Central memory CD4-positive, alpha-beta T cell (primary cell): ENCODE results near the gene PGA4.
"Not testable (repeated sequence)": the region's sequence is repeated elsewhere in the genome, so short reads cannot be mapped to it uniquely, and the experiment has no call there.

Experiments
- DNase-seq: peaks from one replicate; pipeline ENCODE4 v3.0.0; 2022

Gene PGA4

GRCh38 chr11:61204502-61205059 is 17.6 kb upstream of the PGA4 start:
- DNase-seq = not testable (repeated sequence)

- not testable (repeated sequence) for DNase-seq
Observed at GRCh38 chr11:61207636-61208310, 14.4 kb upstream of the PGA4 start.

GRCh38 chr11:61210629-61211028 is 11.5 kb upstream of the PGA4 start:
- DNase-seq = not testable (repeated sequence)

GRCh38 chr11:61211327-61211952 is 10.7 kb upstream of the PGA4 start:
- DNase-seq = not testable (repeated sequence)

- DNase-seq = not testable (repeated sequence)
Observed at GRCh38 chr11:61212202-61212601, 9.9 kb upstream of the PGA4 start.

- DNase-seq = not testable (repeated sequence)
Observed at GRCh38 chr11:61213711-61214324, 8.3 kb upstream of the PGA4 start.

- DNase-seq = not testable (repeated sequence)
Observed at GRCh38 chr11:61218306-61218705, 3.8 kb upstream of the PGA4 start.

GRCh38 chr11:61219016-61219415 is 3.1 kb upstream of the PGA4 start:
- not testable (repeated sequence) for DNase-seq

- DNase-seq = not testable (repeated sequence)
Observed at GRCh38 chr11:61222692-61223091, 545 bp downstream of the PGA4 start.

GRCh38 chr11:61226457-61227137 is 4.5 kb downstream of the PGA4 start:
- not testable (repeated sequence) for DNase-seq

- not testable (repeated sequence) for DNase-seq
Observed at GRCh38 chr11:61229458-61229857, 7.3 kb downstream of the PGA4 start.

GRCh38 chr11:61231033-61231432 is 8.9 kb downstream of the PGA4 start:
- DNase-seq = not testable (repeated sequence)

- DNase-seq = not testable (repeated sequence)
Observed at GRCh38 chr11:61231585-61231984, 9.4 kb downstream of the PGA4 start.

GRCh38 chr11:61232548-61233145 is 10.5 kb downstream of the PGA4 start:
- not testable (repeated sequence) for DNase-seq

- DNase-seq = not testable (repeated sequence)
Observed at GRCh38 chr11:61237130-61237529, 15.0 kb downstream of the PGA4 start.

- not testable (repeated sequence) for DNase-seq
Observed at GRCh38 chr11:61240288-61240687, 18.1 kb downstream of the PGA4 start.

GRCh38 chr11:61240875-61241274 is 18.7 kb downstream of the PGA4 start, which contains the start of gene PGA5:
Gene PGA5 (plus strand): TSS chr11:61241175. CDS start chr11:61241227, 52 bp downstream.
- DNase-seq = not testable (repeated sequence)

GRCh38 chr11:61241526-61241925 is 19.4 kb downstream of the PGA4 start:
- DNase-seq = not testable (repeated sequence)

GRCh38 chr11:61245284-61245964 is 23.3 kb downstream of the PGA4 start:
- not testable (repeated sequence) for DNase-seq

GRCh38 chr11:61248071-61248470 is 25.9 kb downstream of the PGA4 start:
- not testable (repeated sequence) for DNase-seq

- DNase-seq = not testable (repeated sequence)
Observed at GRCh38 chr11:61249201-61249600, 27.1 kb downstream of the PGA4 start.
